Stomach smooth muscle (tissue), 2 donors: ENCODE measurements around the gene PSORS1C2.

Source experiments
- H3K27ac ChIP-seq: one replicate; pipeline ENCODE4 v1.7.0; 2013; ENCODE audit warnings: mild to moderate bottlenecking, low read length, inconsistent platforms
- H3K27me3 ChIP-seq, 2 donors: one replicate each; pipeline ENCODE4 v1.7.0; 2013; ENCODE audit warnings: low read length in 2 of 2; ENCODE audit not compliant: insufficient read depth in 2 of 2, control insufficient read depth in 1 of 2
- H3K36me3 ChIP-seq, 2 donors: one replicate each; pipeline ENCODE4 v1.7.0; 2013; ENCODE audit warnings: low read length in 2 of 2; ENCODE audit not compliant: control insufficient read depth in 2 of 2, insufficient read depth in 2 of 2
- H3K4me1 ChIP-seq: one replicate; pipeline ENCODE4 v1.7.0; 2013; ENCODE audit warnings: low read length; ENCODE audit not compliant: control insufficient read depth, insufficient read depth
- H3K4me3 ChIP-seq, 2 donors: one replicate each; pipeline ENCODE4 v1.7.0; 2013; ENCODE audit warnings: low read length in 2 of 2
- H3K9ac ChIP-seq, 2 donors: one replicate each; pipeline ENCODE4 v1.7.0; 2013; ENCODE audit warnings: low read length in 2 of 2, mild to moderate bottlenecking in 1 of 2
- H3K9me3 ChIP-seq, 2 donors: one replicate each; pipeline ENCODE4 v1.7.0; 2013; ENCODE audit warnings: low read length in 2 of 2; ENCODE audit not compliant: control insufficient read depth in 2 of 2
- donor health status: healthy.
- donor health status: Pancreatic carcinoma.

The PSORS1C2 gene

GRCh38 chr6:31090973-31091364, 47.9 kb downstream of the PSORS1C2 start:
- no peaks in the 10 kb centered on the region for H3K36me3 ChIP-seq
- H3K27me3 ChIP-seq, result no peaks in the 10 kb centered on the region
- no peaks in the 10 kb centered on the region for H3K9me3 ChIP-seq
- no peak overlapping the region for H3K4me3 ChIP-seq
- H3K9ac ChIP-seq, result no peak overlapping the region
- no peak overlapping the region for H3K27ac ChIP-seq
- peaks cover 2% of the 10 kb centered on the region for H3K4me1 ChIP-seq

GRCh38 chr6:31090275-31090972, 48.4 kb downstream of the PSORS1C2 start:
- Histone ChIP-seq H3K4me1 (peaks cover 2% of the 10 kb centered on the region), H3K36me3 (no peaks in the 10 kb centered on the region), H3K27me3 (no peaks in the 10 kb centered on the region), H3K9me3 (no peaks in the 10 kb centered on the region), H3K4me3 (no peak overlapping the region), H3K9ac (no peak overlapping the region), H3K27ac (no peak overlapping the region)
